CD4-positive, alpha-beta T cell treated with Interferon alpha-2 for 1 hour (primary cell): ENCODE results near the gene PAQR7.

Experiments used
- DNase-seq, 2 donors: peaks; one replicate each; pipeline ENCODE4 v3.0.0-alpha.2; 2020 to 2022

The PAQR7 gene

DNA sequence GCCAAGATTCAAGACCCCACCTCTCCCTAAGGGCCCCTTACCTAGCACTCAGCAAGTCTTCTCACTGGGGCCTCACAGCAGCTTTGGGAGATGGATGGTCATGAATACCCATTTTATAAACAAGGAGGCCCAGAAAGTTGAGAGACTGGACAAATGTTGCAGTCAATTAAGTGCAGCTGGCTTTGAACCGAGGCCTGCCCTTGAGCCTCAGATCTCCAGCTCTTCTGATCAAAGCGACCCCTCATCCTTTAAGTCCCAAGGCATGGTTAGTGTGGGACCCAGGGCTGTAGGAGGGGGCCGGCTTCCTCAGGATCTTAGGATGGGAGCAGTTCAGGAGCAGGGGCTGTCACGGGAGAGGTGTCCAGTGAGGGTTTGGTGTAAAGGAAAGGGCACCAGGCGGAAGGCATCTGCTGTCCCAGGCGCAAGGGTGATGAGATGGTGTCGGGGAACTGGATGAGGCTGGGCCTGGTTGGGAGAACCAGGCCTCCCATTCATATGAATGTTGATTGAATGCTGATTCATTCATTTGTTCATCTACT, 60.9 kb downstream of the PAQR7 start:
- DNase-seq, result no peak

DNA sequence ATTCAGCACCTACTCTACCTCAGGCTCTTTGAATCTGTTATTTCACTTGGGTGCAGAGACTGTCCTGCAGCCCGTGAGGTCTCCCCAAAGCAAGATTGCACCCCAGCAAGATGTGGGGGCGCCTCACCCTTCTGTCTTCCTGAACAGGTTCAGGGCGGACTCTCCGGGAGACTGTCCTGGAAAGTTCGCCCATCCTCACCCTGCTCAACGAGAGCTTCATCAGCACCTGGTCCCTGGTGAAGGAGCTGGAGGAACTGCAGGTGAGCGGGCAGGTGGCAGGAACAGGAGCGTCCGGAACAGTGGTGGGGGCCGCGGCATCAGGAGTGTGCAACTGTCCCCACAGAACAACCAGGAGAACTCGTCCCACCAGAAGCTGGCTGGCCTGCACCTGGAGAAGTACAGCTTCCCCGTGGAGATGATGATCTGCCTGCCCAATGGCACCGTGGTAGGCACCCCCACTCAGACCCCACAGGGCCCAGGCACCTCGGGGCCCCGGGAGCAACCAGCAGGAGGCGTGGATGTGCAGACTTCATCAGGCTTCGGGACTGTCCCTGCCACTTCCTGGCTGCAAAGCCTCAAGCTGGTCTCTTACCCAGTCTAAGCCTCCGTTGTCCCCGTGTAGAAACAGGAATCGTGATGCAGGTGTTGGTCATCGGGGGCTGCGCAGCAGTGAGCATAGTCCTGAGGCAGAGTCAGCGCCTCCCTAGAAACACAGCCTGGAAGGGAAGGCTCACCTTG, 61.6 kb downstream of the PAQR7 start:
- no peak for DNase-seq

DNA sequence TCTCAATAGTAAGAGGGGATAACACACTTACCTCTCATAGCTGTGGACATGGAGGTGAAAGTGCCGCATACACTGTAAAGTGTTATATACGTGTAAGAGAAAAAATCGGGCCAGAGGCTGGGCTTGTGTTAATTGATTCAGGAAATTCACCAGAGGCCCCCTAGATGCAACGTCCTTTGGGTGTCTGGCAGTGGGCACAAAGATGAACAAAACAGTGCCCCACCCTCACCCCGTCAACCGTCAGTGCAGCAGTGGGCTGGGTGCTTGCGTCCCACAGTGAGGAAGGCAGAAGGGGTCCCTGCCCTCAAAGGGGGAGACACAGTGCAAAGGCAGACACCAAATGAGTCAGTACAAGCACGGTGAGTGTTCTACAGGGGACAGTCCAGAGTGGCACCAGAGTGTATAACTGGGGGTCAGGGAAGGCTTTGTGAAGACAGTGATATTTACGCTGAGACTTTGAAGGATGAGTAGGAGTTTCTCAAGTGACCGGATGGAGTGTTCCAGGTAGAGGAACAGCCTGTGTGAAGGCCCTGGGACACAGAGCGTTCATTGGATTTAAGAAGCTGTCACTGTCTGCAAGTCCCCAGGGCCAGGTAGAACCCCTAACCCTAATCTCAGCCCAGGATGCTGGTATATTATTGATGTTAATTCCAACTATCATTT, 62.3 kb downstream of the PAQR7 start:
- DNase-seq, result no peak
